Mucosa of descending colon (tissue), 3 donors: ENCODE measurements around the gene CXCR4. TPM values are rescaled to one million over a fixed set of nuclear protein-coding genes. Genes with fewer than 3 reads are reported as not detected.
A peak's percentile ranks its signal among the peaks of the same experiment; 100 is the strongest.

Experiments
- ATAC-seq: fragments of 200-7000 bp; cut with Tn5 transposase; one replicate; pipeline ENCODE4 v1.9.1; 2020; ENCODE audit warnings: mild to moderate bottlenecking, moderate library complexity
- DNase-seq, 3 donors: peaks; one replicate each; pipeline ENCODE4 v3.0.0-alpha.2; 2020
- H3K36me3 ChIP-seq: fragments of 200-600 bp; one replicate; pipeline ENCODE4 v1.8.0; 2021; ENCODE audit warnings: low read depth, mild to moderate bottlenecking
- H3K4me1 ChIP-seq: fragments of 200-600 bp; one replicate; pipeline ENCODE4 v1.8.0; 2021; ENCODE audit warnings: low read depth, mild to moderate bottlenecking
- H3K4me3 ChIP-seq: fragments of 200-600 bp; one replicate; pipeline ENCODE4 v1.8.0; 2021; ENCODE audit warnings: mild to moderate bottlenecking
- H3K9me3 ChIP-seq: fragments of 200-600 bp; one replicate; pipeline ENCODE4 v1.8.0; 2021; ENCODE audit warnings: mild to moderate bottlenecking
- CTCF ChIP-seq: fragments of 200-600 bp; IDR thresholded peaks from one replicate; pipeline ENCODE4 v1.8.0; 2022; ENCODE audit warnings: antibody characterized with exemption, mild to moderate bottlenecking
- intact Hi-C, 2 donors: fragments of 100-400 bp; cut with DNase I in 1 of 2; cut with micrococcal nuclease in 1 of 2; formaldehyde crosslinking; loops; one replicate each; pipeline versions ENCODE4 v1.11.0 to v1.11.1; 2022; cut with DNase I, micrococcal nuclease
- total RNA-seq, 3 donors: library from RNA; stranded (reverse); fragmentation: NEBNext Ultra II Directional in 2 of 3; extraction: Animal tissue kit (Norgen Biotek cat#: 25700) in 2 of 3; gene quantifications; one replicate each; pipeline versions ENCODE4 v1.2.1 to v1.2.4, GENCODE V29; 2021 to 2023
- donor health status: DM: no; HTN: no; CAD: no; lungs with moderate emphysema.
- donor health status: DM: no; HTN: no; CAD: no.
- donor health status: DM: no; HTN: yes; CAD: no.

The CXCR4 gene
- total RNA-seq, 3 donors from 2014 or later = 3.6 to 12.6 (median 3.9) TPM

GRCh38 chr2:136134126-136134525 lies 16.2 kb upstream of the CXCR4 start:
- Histone ChIP-seq H3K4me3 (no peak overlapping the region), H3K36me3 (no peaks in the 10 kb centered on the region), H3K4me1 (no peaks in the 10 kb centered on the region), H3K9me3 (no peaks in the 10 kb centered on the region)
- no peak for DNase-seq
- intact Hi-C loops = no loop called here
- TF ChIP-seq CTCF = no peak
- ATAC-seq = no peak

GRCh38 chr2:136133586-136133985 lies 15.6 kb upstream of the CXCR4 start:
- Histone ChIP-seq H3K4me1 (no peaks in the 10 kb centered on the region), H3K9me3 (no peaks in the 10 kb centered on the region), H3K4me3 (no peak overlapping the region), H3K36me3 (no peaks in the 10 kb centered on the region)
- DNase-seq = no peak
- intact Hi-C loops = no loop called here
- TF ChIP-seq CTCF = no peak
- no peak for ATAC-seq

GRCh38 chr2:136133176-136133575 lies 15.2 kb upstream of the CXCR4 start:
- ATAC-seq = no peak
- DNase-seq = no peak
- H3K4me1 ChIP-seq = no peaks in the 10 kb centered on the region

GRCh38 chr2:136132825-136133155 lies 14.8 kb upstream of the CXCR4 start:
- intact Hi-C loops = no loop called here

More at GRCh38 chr2:136133176-136133575, 15.2 kb upstream of the CXCR4 start:
- no peaks in the 10 kb centered on the region for H3K36me3 ChIP-seq
- intact Hi-C loops = no loop called here
- TF ChIP-seq CTCF = no peak
- H3K4me3 ChIP-seq = no peak overlapping the region
- H3K9me3 ChIP-seq = no peaks in the 10 kb centered on the region

GRCh38 chr2:136131961-136132824 lies 14.2 kb upstream of the CXCR4 start:
- Histone ChIP-seq H3K9me3 (no peaks in the 10 kb centered on the region), H3K36me3 (no peaks in the 10 kb centered on the region), H3K4me1 (no peaks in the 10 kb centered on the region), H3K4me3 (no peak overlapping the region)
- ATAC-seq = peak; percentile 47
- TF ChIP-seq CTCF = no peak
- peak in 2 of 3 donors; percentile 38 to 69 for DNase-seq
- intact Hi-C loops = no loop called here

More at GRCh38 chr2:136132825-136133155, 14.8 kb upstream of the CXCR4 start:
- no peaks in the 10 kb centered on the region for H3K4me1 ChIP-seq
- no peak for ATAC-seq
- DNase-seq = no peak
- TF ChIP-seq CTCF = no peak
- H3K9me3 ChIP-seq = no peaks in the 10 kb centered on the region
- H3K4me3 ChIP-seq = no peak overlapping the region
- H3K36me3 ChIP-seq = no peaks in the 10 kb centered on the region
